Mesothelial cell of epicardium (in vitro differentiated cells): ENCODE results near the gene GAGE12C. TPM values are rescaled to one million over a fixed set of nuclear protein-coding genes. Genes with fewer than 3 reads are reported as not detected.
"Not testable (repeated sequence)": the region's sequence is repeated elsewhere in the genome, so short reads cannot be mapped to it uniquely, and the experiment has no call there.

ENCODE experiments used
- DNase-seq, 2 experiments: peaks; one replicate each; pipeline ENCODE4 v3.0.0; 2021; ENCODE audit warnings: low spot score in 2 of 2; ENCODE audit not compliant: unreplicated experiment in 2 of 2
- H3K27ac Mint-ChIP-seq: 2 replicates; pipeline ENCODE4 v1.8.0; 2021; ENCODE audit warnings: mixed read lengths
- H3K27me3 Mint-ChIP-seq: 2 replicates; pipeline ENCODE4 v1.8.0; 2021; ENCODE audit warnings: low read depth, mixed read lengths
- H3K36me3 Mint-ChIP-seq: 2 replicates; pipeline ENCODE4 v1.8.0; 2021; ENCODE audit warnings: mixed read lengths
- H3K4me1 Mint-ChIP-seq: 2 replicates; pipeline ENCODE4 v1.8.0; 2021; ENCODE audit warnings: mixed read lengths
- H3K4me3 Mint-ChIP-seq: 2 replicates; pipeline ENCODE4 v1.8.0; 2021; ENCODE audit warnings: mild to moderate bottlenecking, moderate library complexity, mixed read lengths
- H3K9me3 Mint-ChIP-seq: 2 replicates; pipeline ENCODE4 v1.8.0; 2021; ENCODE audit warnings: mixed read lengths
- total RNA-seq: library from RNA; stranded (reverse); gene quantifications from 3 replicates; pipeline ENCODE4 v1.2.1, GENCODE V29; 2021

The GAGE12C gene
- not detected in 3 replicates for total RNA-seq

- not testable (repeated sequence) for H3K36me3 Mint-ChIP-seq, H3K4me1 Mint-ChIP-seq, H3K27me3 Mint-ChIP-seq, H3K4me3 Mint-ChIP-seq, H3K27ac Mint-ChIP-seq, DNase-seq, H3K9me3 Mint-ChIP-seq
Measured at GRCh38 chrX:49531877-49532276, at the start of gene GAGE12C. Gene GAGE12C, plus strand, starts transcription at chrX:49532177. Its CDS starts 1,155 bp downstream, at chrX:49533332.

- not testable (repeated sequence) for H3K27me3 Mint-ChIP-seq, H3K4me1 Mint-ChIP-seq, H3K27ac Mint-ChIP-seq, H3K9me3 Mint-ChIP-seq, H3K4me3 Mint-ChIP-seq, DNase-seq, H3K36me3 Mint-ChIP-seq
Measured at GRCh38 chrX:49541433-49541832, 9.5 kb downstream of the GAGE12C start, which contains the start of gene GAGE12D. Gene GAGE12D, plus strand, starts transcription at chrX:49541733. Its CDS starts 1,155 bp downstream, at chrX:49542888.

GRCh38 chrX:49550989-49551388, 19.0 kb downstream of the GAGE12C start, which contains the start of gene GAGE12E:
Gene GAGE12E, plus strand, starts transcription at chrX:49551289. Its CDS starts 1,155 bp downstream, at chrX:49552444.
- not testable (repeated sequence) for H3K27me3 Mint-ChIP-seq, H3K36me3 Mint-ChIP-seq, H3K9me3 Mint-ChIP-seq, DNase-seq, H3K4me3 Mint-ChIP-seq, H3K4me1 Mint-ChIP-seq, H3K27ac Mint-ChIP-seq

GRCh38 chrX:49560542-49560941, 28.6 kb downstream of the GAGE12C start, which contains the start of gene GAGE12F:
Gene GAGE12F, plus strand, starts transcription at chrX:49560842. Its CDS starts 1,155 bp downstream, at chrX:49561997.
- not testable (repeated sequence) for H3K9me3 Mint-ChIP-seq, H3K4me3 Mint-ChIP-seq, H3K27ac Mint-ChIP-seq, H3K27me3 Mint-ChIP-seq, DNase-seq, H3K36me3 Mint-ChIP-seq, H3K4me1 Mint-ChIP-seq

- H3K4me1 Mint-ChIP-seq, H3K36me3 Mint-ChIP-seq, H3K27me3 Mint-ChIP-seq, H3K4me3 Mint-ChIP-seq, DNase-seq, H3K27ac Mint-ChIP-seq, H3K9me3 Mint-ChIP-seq: not testable (repeated sequence)
Measured at GRCh38 chrX:49568728-49569127, 36.8 kb downstream of the GAGE12C start.

GRCh38 chrX:49569152-49569551, 37.2 kb downstream of the GAGE12C start:
- H3K27ac Mint-ChIP-seq, H3K4me3 Mint-ChIP-seq, H3K9me3 Mint-ChIP-seq, DNase-seq, H3K4me1 Mint-ChIP-seq, H3K36me3 Mint-ChIP-seq, H3K27me3 Mint-ChIP-seq: not testable (repeated sequence)

GRCh38 chrX:49570100-49570499, 38.1 kb downstream of the GAGE12C start, which contains the start of gene GAGE12G:
Gene GAGE12G, plus strand, starts transcription at chrX:49570400. Its CDS starts 1,155 bp downstream, at chrX:49571555.
- not testable (repeated sequence) for H3K4me3 Mint-ChIP-seq, H3K36me3 Mint-ChIP-seq, H3K27ac Mint-ChIP-seq, H3K27me3 Mint-ChIP-seq, H3K9me3 Mint-ChIP-seq, H3K4me1 Mint-ChIP-seq, DNase-seq

- not testable (repeated sequence) for H3K27ac Mint-ChIP-seq, H3K36me3 Mint-ChIP-seq, H3K9me3 Mint-ChIP-seq, H3K4me1 Mint-ChIP-seq, H3K27me3 Mint-ChIP-seq, H3K4me3 Mint-ChIP-seq, DNase-seq
Measured at GRCh38 chrX:49579649-49580048, 47.7 kb downstream of the GAGE12C start, which contains the start of gene GAGE12H. Gene GAGE12H, plus strand, starts transcription at chrX:49579949. Its CDS starts 1,155 bp downstream, at chrX:49581104.

Other genes with a start within 250 kb of the GAGE12C start
- gene GAGE10, start 228.5 kb upstream of the GAGE12C start, total RNA-seq: not detected in 3 replicates
- gene GAGE12J, start 210.1 kb upstream of the GAGE12C start, total RNA-seq: not detected in 3 replicates
- gene GAGE13, start 200.6 kb upstream of the GAGE12C start, total RNA-seq: not detected in 3 replicates
- not detected in 3 replicates for gene GAGE12D, start 9.6 kb downstream of the GAGE12C start, total RNA-seq
- gene GAGE12E, start 19.1 kb downstream of the GAGE12C start, total RNA-seq: not detected in 3 replicates
- not detected in 3 replicates for gene GAGE12F, start 28.7 kb downstream of the GAGE12C start, total RNA-seq
- gene GAGE12G, start 38.2 kb downstream of the GAGE12C start, total RNA-seq: not detected in 3 replicates
- not detected in 3 replicates for gene GAGE12H, start 47.8 kb downstream of the GAGE12C start, total RNA-seq
- not detected in 3 replicates for gene GAGE2A, start 57.3 kb downstream of the GAGE12C start, total RNA-seq
- gene GAGE1, start 66.8 kb downstream of the GAGE12C start, total RNA-seq: not detected in 3 replicates
- not detected in 3 replicates for gene PAGE1, start 163.8 kb downstream of the GAGE12C start, total RNA-seq